GM21717 (cell line): ENCODE data around the gene PROM1.

ENCODE experiments used
- ATAC-seq: cut with Tn5 transposase; IDR thresholded peaks from one replicate; pipeline ENCODE4 v1.9.1; 2021; ENCODE audit warnings: mild to moderate bottlenecking, moderate library complexity; ENCODE audit not compliant: unreplicated experiment

PROM1 gene

GRCh38 chr4:15953625-15954024 lies 130.2 kb downstream of the PROM1 start:
- ATAC-seq: no peak

- no peak for ATAC-seq
Measured at GRCh38 chr4:15951781-15952180, 132.0 kb downstream of the PROM1 start.

GRCh38 chr4:15948826-15949225 lies 135.0 kb downstream of the PROM1 start:
- ATAC-seq: no peak

- ATAC-seq: no peak
Measured at GRCh38 chr4:15947684-15948083, 136.1 kb downstream of the PROM1 start.

- ATAC-seq: no peak
Measured at GRCh38 chr4:15945516-15945915, 138.3 kb downstream of the PROM1 start.

- ATAC-seq: no peak
Measured at GRCh38 chr4:15944895-15945294, 138.9 kb downstream of the PROM1 start.

GRCh38 chr4:15942283-15942682 lies 141.5 kb downstream of the PROM1 start:
- no peak for ATAC-seq

- ATAC-seq: no peak
Measured at GRCh38 chr4:15938640-15939039, 145.2 kb downstream of the PROM1 start, which contains the start of gene FGFBP1. Gene FGFBP1 (minus strand): TSS chr4:15938740. CDS start chr4:15936632, 2,108 bp downstream.

- ATAC-seq: no peak
Measured at GRCh38 chr4:15938182-15938581, 145.6 kb downstream of the PROM1 start.

GRCh38 chr4:15936495-15936894 lies 147.3 kb downstream of the PROM1 start:
- no peak for ATAC-seq

GRCh38 chr4:15935504-15936402 lies 148.1 kb downstream of the PROM1 start:
- ATAC-seq: no peak

GRCh38 chr4:15934259-15934658 lies 149.6 kb downstream of the PROM1 start:
- no peak for ATAC-seq

GRCh38 chr4:15931451-15932210 lies 152.2 kb downstream of the PROM1 start:
- ATAC-seq: no peak

GRCh38 chr4:15930314-15930713 lies 153.5 kb downstream of the PROM1 start:
- no peak for ATAC-seq

GRCh38 chr4:15929540-15929939 lies 154.3 kb downstream of the PROM1 start:
- ATAC-seq: no peak

- no peak for ATAC-seq
Measured at GRCh38 chr4:15928883-15929282, 154.9 kb downstream of the PROM1 start.

GRCh38 chr4:15926486-15926885 lies 157.3 kb downstream of the PROM1 start:
- ATAC-seq: no peak

- no peak for ATAC-seq
Measured at GRCh38 chr4:15925830-15926229, 158.0 kb downstream of the PROM1 start.

- ATAC-seq: no peak
Measured at GRCh38 chr4:15921592-15921932, 162.3 kb downstream of the PROM1 start.

GRCh38 chr4:15920723-15921591 lies 162.9 kb downstream of the PROM1 start:
- no peak for ATAC-seq

- ATAC-seq: no peak
Measured at GRCh38 chr4:15918484-15919129, 165.2 kb downstream of the PROM1 start.
